H1 (cell line): Measurements from ENCODE around the gene SLC25A12.

ENCODE experiments used
- BRCA1 ChIP-seq: IDR thresholded peaks from 2 replicates; pipeline ENCODE4 v1.6.1; 2012; ENCODE audit warnings: low read depth, low read length, improper control_type of control experiment
- CTCF ChIP-seq, 3 experiments: IDR thresholded peaks; 1 replicate in 2 of 3; 2 replicates in 1 of 3; pipeline versions ENCODE4 v1.5.1 to v1.6.1; 2011; ENCODE audit warnings: low read length in 3 of 3, mild to moderate bottlenecking in 3 of 3, inconsistent platforms in 2 of 3, low read depth in 1 of 3, moderate library complexity in 1 of 3; ENCODE audit not compliant: insufficient read depth in 1 of 3; ENCODE audit errors: control extremely low read depth in 1 of 3
- EGR1 ChIP-seq: IDR thresholded peaks from 2 replicates; pipeline ENCODE4 v1.6.1; 2011; ENCODE audit warnings: low read depth, low read length, borderline replicate concordance
- EP300 ChIP-seq, 2 experiments: IDR thresholded peaks; 1 replicate in 1 of 2; 2 replicates in 1 of 2; pipeline ENCODE4 v1.6.1; 2011 to 2012; ENCODE audit warnings: low read depth in 2 of 2, low read length in 2 of 2, mild to moderate bottlenecking in 2 of 2, borderline replicate concordance in 1 of 2, inconsistent platforms in 1 of 2, moderate library complexity in 1 of 2
- JUN ChIP-seq: IDR thresholded peaks from 2 replicates; pipeline ENCODE4 v1.6.1; 2011; ENCODE audit warnings: low read depth, mild to moderate bottlenecking, improper control_type of control experiment, low read length
- POLR2A ChIP-seq, 2 experiments: IDR thresholded peaks; 1 replicate in 1 of 2; 2 replicates in 1 of 2; pipeline ENCODE4 v1.6.1; 2011; ENCODE audit warnings: low read depth in 2 of 2, low read length in 2 of 2, mild to moderate bottlenecking in 2 of 2; ENCODE audit errors: control extremely low read depth in 1 of 2
- POLR2AphosphoS5 ChIP-seq: IDR thresholded peaks from 2 replicates; pipeline ENCODE4 v1.6.1; 2011; ENCODE audit warnings: low read depth, low read length
- RAD21 ChIP-seq, 2 experiments: IDR thresholded peaks in 1 of 2; conservative IDR thresholded peaks in 1 of 2; 2 replicates each; pipeline ENCODE4 v1.6.1; 2011; ENCODE audit warnings: low read depth in 2 of 2, low read length in 2 of 2, improper control_type of control experiment in 1 of 2, inconsistent platforms in 1 of 2, mild to moderate bottlenecking in 1 of 2, moderate library complexity in 1 of 2
- RFX5 ChIP-seq: IDR thresholded peaks from 2 replicates; pipeline ENCODE4 v1.6.1; 2011; ENCODE audit warnings: low read depth, low read length, improper control_type of control experiment, borderline replicate concordance
- SP1 ChIP-seq: IDR thresholded peaks from 2 replicates; pipeline ENCODE4 v1.6.1; 2011; ENCODE audit warnings: low read depth, low read length

GRCh38 chr2:171745141-171745540, 148.9 kb downstream of the SLC25A12 start:
- TF ChIP-seq POLR2AphosphoS5 (no peak), POLR2A (IDR thresholded peaks at IDR 0.05; ENCODE audit: control extremely low read depth in 1 of 2, low read depth in 2 of 2, low read length in 2 of 2) (no peak), EGR1 (no peak), CTCF (IDR thresholded peaks at IDR 0.05; ENCODE audit: control extremely low read depth in 1 of 3, insufficient read depth in 1 of 3, low read depth in 1 of 3, low read length in 3 of 3) (no peak), RFX5 (no peak), JUN (no peak), EP300 (IDR thresholded peaks at IDR 0.05; ENCODE audit: borderline replicate concordance in 1 of 2, low read depth in 2 of 2, low read length in 2 of 2) (no peak), RAD21 (IDR thresholded peaks at IDR 0.05 in 1 of 2, conservative IDR thresholded peaks at IDR 0.05 in 1 of 2; ENCODE audit: low read depth in 2 of 2, low read length in 2 of 2) (no peak), BRCA1 (no peak), SP1 (no peak)
